NCI-H2107 treated with DMSO at 0.1 percent for 48 hours (cell line): ENCODE data around the gene LDHAL6B.

Source experiments
- DNase-seq: peaks from one replicate; lab custom pipeline; 2025; ENCODE audit not compliant: unreplicated experiment; lab: John Stamatoyannopoulos, UW

LDHAL6B gene

DNA sequence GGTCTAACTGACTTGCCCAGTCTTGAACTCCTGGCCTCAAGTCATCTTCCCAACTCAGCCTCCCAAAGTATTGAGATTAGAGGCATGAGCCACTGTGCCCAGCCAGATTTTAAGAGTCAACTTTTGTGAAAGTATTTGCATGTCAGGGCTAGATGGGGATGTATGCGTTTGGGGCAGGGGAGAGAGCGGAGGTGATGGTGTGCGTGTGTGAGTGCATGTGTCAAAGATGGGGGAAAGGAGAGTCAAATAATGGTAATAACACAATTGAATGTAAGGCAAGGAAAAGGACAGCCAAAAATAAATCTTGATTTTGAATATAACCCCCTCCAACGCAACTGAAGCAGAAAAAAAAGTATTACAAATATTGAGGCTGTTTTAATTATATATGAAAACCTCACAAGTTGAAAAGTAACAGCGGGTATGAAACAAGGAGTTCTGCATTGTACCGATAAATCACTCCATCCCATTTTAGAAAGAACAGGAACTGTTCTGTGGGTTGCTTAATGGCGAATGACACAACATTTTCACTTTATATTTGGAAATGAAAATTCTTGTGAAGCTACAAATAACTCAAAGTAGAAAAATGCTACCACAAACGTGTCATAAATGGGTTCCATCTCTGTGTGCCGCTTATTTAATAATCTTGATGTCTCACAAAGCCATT lies 29.9 kb upstream of the LDHAL6B start:
- DNase-seq: no peak

DNA sequence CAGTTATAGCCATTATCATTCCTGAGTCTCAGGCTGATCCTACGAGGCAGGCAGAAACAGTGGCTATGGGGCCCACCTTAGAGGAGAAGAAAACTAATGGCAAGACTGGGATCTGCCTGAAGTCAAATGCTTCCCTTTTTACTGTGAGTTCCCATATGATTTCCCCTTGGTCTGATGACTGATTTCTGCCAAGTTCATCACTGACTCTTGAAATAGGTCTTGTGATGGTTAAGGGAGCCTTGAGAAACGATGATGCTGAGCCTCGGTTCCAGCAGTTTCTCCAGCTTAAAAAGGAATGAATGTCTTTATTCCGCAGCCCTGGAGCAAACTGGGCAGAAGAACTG lies 29.4 kb upstream of the LDHAL6B start:
- no peak for DNase-seq

DNA sequence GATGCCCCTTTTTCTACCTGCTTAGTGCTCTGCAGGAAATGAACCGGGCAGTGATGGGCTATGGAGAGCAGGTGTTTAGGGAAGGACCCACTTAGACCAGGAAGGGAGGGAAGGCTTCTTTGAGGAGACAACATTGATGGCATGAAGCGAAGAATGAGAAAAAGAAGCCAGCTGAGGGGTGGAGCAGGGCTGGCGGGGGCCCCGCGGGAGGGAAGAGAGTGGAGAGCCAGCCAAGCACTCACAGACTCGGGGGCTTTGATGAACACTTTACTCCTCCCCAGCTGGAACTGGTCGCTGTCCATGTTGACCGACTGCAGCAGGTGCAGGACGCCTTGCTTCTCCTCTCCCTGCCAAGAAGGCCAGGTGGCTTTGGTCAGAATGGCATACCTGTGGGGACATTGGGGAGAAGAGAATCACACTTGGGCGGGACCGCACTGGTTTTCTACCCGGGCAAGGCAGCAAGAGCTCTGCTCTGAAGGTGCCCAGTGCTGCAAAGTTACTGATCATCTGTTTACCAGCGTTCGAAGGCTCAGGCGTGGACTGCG lies 28.4 kb upstream of the LDHAL6B start:
- DNase-seq: peak; percentile 26

DNA sequence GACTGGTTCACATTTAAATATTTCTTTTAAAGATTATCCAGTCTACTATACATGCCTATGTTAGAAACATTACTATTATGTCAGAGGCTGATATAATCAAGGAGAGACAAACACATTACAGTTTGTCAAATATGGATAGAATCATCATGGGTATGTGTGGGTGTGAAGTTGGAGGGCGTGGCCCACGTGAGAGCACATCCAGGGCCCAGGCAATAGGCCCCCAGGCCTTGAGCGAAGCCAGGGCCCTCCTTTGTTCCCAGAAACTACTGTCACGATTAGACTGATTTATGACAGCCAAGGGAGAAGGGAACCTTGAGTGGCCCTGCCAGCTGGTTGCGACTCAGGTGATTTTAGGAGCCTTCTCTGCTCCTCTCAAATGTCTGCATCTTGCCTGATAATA lies 26.9 kb upstream of the LDHAL6B start:
- DNase-seq: no peak

DNA sequence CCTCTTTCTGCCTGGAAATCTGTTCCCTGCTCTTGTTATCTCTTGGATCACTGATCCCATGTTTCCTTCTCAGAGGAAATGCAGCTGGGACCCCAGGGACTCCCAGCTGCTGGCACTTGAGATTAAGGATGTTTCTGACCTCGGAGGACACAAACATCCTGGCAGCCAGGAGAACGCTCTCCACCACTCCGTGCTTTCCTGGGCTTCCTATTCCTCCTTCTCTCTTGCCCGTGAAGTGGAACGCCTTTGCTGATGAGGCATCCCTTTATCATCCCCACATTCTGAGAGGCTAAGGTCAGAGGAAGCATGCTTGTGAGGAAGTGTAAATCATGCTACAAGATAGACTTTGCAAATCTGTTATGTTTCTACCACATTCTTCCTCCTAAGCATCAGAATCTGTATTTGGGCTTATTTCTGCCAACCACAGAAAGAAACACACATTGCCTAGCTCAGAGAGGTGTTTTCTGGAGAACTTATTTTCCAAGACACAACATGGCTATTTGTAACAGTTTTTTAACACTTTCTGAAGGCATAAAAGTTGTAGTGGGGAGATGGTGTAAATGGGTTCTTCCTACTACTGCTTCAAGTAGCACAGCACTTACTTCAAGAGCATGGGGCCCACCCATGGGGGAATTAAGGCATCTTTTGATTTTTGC lies 25.6 kb upstream of the LDHAL6B start:
- no peak for DNase-seq

DNA sequence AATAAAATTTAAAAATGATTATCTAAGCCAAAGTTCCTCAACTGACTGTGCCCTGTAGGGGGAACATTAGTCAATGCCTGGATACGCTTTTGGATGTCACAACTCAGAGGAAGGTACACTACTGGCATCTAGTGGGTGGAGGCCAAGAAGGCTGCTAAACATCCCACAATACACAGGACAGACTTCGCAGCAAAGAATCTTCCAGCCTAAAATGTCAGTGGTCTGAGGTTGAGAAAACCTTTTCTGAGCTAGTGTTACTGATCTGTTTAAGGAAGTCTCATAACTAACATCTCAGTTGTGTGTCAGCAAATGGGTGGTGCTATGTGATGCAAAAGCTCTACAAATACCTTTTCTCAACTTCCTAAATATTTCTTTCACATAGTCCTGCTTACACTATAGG lies 20.9 kb upstream of the LDHAL6B start:
- DNase-seq: no peak

DNA sequence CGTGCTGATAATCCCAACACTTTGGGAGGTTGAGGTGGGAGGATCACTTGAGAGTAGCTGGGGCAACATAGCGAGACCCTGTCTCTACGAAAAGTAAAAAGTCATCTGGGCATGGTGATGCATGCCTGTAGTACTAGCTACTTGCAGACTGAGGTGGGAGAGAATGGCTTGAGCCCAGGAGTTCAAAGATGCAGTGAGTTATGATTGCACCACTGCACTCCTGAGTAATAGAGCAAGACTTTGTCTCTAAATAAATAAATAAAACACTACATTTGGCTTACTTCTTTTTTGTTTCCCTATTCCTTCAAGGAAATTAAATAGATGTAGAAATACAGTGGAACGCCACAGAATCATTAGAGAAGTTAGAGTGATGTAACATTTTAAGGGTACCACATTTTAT lies 20.1 kb upstream of the LDHAL6B start:
- no peak for DNase-seq

DNA sequence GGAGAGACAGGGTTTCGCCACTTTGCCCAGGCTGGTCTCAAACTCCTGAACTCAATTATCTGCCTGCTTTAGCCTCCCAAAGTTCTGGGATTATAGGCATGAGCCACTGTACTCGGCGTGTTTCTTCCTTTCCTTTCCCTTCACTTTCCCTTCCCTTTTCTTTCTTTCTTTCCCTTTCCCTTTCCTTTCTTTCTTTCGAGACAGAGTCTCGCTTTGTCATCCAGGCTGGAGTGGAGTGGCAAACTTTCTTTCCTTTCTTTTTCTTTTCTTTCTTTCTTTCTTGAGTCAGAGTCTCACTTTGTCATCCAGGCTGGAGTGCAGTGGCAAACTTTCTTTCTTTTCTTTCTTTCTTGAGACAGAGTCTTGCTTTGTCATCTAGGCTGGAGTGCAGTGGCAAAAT lies 17.4 kb upstream of the LDHAL6B start:
- DNase-seq: no peak

DNA sequence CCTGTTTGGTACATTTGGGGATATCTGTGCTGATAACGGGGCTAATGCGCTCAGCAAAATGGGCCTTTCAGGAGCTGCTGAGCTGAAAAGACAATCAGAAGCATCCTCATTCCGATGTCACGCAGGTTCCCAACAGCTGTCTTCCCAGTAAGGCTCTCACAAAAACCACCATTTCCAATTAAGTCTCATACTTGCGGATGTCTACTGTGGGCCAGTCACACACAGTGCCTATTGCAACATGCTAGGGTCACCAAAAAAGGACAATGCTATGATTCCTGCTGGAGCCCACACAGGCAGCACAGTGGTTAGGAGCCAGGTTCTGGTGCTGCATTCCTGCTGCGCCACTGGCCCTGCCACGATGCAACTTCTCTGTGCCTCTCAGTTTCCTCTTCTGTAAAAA lies 16.4 kb upstream of the LDHAL6B start:
- DNase-seq: no peak

DNA sequence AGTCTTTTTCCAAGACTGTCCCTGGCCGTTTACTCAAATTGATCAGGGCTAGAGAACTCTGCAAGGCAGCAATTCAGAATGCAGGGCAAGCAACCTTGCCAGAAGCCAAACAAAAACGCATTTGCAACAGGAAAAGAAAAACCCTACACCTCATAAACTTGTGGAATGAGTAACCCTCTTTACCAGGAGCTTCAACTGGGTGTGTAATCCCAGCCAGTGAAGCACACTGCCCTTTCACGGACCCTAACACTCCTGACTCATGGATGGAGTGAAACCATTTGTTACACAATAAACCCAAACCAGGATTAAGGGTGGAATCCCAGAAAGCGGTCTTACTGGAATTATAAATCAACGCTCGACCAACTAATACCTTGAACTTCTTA lies 14.8 kb upstream of the LDHAL6B start:
- no peak for DNase-seq

DNA sequence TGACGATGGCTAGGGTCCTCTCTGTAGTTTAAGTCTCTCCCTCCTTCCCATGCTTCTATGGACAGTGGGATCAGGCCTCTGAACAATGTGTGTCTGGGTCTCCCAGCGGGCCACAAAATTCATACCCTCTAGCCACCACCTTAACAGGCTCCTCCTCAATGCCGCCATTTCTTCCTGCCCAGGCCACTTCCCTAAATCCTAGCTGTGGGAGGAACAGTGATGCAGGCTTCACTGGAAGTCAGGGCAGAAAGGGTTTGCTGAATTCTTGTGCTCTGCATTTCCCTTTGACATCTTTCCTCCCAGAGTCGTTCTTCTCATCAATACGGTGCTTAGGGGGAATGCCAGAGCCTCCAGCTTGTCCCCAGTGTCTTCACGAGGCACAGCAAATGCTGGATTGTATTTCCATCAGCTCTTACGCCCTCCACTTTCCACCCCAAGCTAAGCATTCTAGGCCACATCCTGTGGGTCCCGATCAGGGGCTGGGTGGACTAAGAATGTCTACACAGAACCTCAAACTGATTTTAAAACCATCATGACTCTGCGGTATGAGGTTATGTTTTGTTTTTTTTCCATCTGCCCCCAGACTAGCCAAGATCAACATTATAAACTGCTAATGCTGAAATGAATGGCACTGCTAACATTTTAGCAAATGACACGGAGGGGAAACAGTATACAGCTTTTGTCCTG lies 11.9 kb upstream of the LDHAL6B start:
- DNase-seq: no peak

DNA sequence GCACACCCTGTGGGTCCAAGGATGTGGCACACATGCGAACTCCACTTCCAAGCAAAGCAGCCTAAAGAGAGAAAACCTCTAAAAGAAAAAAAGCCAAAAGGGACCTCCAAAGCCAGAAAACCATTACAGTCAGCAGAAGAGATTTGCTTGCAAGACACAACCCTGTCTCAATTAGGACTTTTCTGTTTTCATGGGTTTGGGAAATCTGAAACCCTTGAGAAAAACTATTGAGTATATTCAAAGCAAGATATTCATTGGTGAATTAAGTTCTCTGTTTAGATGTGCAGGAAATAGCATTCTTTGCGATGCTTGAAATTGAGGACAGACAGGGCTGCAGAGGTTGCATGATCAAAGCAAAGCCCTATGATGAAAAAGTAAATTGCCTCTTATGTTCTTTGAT lies 10.2 kb upstream of the LDHAL6B start:
- no peak for DNase-seq

DNA sequence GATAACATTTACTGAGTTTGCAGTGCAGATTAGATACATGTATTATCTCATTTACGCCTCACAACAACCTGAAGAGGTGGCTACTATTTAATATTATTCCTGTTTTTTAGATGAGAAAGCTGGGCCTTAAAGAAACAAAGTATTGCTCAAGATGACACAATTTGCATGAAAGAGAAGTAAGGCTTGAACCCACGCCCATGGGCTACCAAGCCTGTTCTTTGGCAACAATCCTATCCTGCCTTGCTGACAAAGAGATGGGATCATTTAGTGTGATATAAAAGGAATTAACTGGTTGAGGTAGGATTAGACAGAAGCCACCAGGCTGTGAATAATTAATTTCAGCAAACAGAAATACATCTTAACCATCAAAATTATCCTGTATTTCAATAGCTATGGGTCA lies 9.2 kb upstream of the LDHAL6B start:
- DNase-seq: no peak

DNA sequence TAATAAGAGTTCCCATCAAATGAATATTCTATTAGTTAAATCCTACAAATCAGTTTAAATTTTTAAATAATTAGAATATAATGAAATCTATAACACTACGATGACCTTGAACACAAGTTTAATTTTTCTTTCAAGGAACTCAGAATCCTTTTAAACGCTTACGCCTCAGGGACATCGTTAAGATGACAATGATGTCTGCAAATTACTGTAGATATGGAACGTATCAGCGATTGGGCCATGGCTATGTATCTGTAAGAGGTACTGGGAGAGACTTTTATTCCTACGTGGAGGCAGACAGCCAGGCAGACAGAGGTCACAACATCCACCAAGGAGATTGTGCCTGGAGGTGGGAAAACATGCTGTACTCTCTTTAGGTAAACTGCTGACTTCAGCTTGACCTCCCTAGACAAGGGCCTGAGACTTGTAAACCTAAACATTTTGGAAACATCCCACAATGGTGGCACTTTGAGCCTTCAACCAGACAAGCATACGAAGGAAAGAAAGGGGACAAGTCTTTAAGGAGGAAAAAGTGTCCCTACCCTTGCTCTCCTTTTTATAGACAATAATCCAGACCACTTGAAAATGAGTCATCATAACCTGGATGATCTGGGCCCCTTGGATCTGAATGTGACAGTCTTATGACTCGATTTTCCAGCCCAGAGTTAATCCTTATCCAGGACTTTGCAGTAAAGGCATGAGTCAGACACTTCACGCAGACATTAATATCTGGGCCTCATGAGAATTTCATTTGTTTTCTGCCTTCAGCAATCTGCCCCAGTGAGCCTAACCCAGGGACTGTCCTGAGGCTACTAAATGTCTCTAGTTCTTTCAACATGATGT lies 6.8 kb upstream of the LDHAL6B start:
- DNase-seq: no peak

DNA sequence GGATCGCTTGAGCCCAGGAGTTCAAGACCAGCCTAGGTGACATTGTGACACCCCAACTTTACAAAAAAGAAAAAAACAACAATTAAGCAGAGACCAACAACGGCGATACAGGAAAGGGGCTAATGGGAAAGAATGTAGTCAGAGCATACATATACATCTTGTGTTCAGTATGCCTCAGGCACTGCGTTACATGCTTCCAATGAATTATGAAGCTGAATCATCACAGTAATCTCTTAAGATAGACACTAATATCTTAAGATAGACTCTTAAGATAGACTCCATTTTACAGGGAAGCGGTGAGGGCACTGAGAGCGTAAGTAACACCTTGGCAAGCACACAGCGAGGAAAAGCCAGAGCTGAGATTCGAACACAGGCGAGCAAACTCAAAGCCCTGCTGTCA lies 6.1 kb upstream of the LDHAL6B start:
- DNase-seq: no peak

DNA sequence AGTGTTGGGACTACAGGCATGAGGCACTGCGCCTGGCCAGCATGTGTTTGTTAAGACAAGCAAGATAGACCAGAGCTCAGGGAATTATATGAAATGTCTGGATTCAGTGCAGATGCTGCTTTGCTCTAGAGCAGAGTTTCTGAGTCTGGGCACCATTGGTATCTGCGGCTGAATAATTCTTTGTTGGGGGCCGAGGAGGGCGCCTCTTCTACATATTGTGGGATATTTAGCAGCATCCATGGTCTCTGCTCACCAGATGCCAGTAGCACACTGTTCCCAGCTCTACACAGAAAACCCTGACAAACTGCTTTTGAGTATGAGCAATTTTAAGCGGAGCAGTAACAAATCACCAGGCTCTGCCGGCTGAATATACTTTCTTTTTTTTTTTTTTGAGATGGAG lies 3.6 kb upstream of the LDHAL6B start:
- no peak for DNase-seq

DNA sequence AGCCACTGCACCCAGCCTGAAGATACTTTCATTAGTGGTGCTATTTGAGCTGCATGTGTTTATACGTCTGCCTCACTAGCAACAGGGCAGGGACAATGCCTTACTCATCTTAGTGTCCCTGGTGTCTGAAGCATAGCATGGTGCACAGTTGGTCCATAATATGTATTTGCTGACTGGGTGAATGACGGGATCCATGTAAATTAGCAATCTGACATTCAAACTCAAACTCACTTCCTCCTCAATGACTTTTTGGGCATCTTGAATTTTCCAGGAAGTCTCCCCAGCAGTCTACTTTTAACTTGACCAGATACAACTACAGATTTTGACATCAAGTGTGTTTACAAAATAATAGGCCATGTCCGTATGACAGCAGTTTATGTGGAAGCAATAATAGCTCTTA lies 3.0 kb upstream of the LDHAL6B start:
- DNase-seq: no peak

DNA sequence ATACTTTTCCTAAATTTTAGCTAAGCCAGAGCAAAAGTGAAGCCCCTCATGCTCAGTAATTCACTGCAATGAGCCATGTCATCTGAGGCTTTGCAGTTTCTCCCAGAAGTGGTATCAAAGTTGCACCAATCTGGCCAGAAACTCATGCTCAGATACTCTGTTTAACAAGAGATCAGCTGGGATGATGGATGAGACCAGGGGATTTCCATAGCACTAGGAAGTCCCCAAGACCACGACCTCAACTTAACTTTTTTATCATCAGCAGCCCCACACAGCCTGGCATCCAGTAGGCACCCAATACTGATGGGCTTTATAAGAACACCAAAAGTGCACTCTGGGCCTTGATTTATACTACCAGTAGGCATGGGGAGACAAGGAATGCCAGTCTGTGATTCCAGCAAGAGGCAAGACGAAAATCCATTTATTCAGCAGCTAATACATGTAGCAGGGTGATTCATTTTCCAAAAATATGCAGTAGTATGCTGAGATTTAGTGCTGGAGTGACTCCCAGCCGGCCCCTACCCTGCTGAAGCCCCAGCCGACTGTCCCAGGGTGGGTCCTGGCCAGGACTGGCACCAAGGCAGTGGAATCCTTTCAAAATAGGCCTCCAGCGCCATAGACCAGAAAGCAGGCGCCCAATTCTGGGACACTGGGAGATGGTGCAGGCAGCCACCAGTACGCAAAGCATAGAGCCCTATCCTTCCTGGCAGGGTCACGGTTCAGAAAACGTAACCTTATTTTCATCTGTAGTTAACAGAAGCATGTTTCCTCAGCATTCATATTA lies 612 bp upstream of the LDHAL6B start:
- DNase-seq: no peak

DNA sequence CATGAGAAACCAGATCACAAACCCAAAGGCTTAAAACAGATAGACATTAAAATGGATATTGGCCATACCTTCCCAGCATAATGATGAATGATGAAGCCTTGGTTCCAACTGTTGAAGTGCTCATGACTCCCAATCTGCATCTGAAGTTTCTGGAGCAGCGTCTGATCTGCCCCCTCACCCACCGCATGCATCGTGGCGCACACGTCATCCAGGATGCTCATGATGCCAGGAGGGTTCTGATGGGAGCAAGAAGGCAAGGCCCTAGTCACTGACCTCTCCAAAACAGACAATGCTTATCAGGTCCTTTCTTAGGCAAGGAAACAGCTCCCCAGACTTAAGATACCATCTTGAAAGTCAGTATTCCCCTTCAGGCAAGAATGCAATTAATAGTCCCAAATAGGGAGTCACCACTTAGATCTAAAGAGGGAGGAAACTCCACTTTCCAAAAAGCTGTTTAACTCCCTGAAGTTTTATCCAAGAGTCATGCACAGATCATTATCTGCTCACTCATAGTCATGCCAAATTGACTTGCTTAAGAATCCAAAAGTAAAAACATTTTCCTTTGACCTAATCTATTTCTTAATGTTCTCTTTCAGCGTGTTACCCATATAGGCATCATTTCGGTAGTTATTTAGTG lies 2.1 kb downstream of the LDHAL6B start:
- DNase-seq: no peak

DNA sequence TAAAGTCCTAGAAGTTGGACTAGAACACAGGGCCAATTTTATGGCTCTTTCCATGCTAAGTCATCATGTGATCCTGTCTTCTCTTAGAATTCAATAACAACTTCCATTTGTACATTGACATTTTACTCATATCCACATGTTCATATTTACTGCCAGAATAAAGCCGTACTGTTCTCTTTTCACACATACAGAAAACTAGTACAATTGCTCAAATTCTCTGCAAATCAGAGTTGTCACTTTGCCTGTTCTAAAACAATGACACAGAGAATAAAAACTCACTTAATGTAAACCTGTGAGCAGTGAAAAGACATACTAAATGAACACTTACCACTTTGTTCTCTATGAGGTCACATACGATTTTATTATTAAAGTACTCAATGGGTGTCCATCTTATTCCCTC lies 3.5 kb downstream of the LDHAL6B start:
- no peak for DNase-seq
